Fibroblast of lung (primary cell): ENCODE measurements around the gene KMT2C.

Experiments used
- EZH2 ChIP-seq: IDR thresholded peaks from 2 replicates; pipeline ENCODE4 v1.5.1; 2012; ENCODE audit warnings: low read length, control low read depth, mild to moderate bottlenecking; ENCODE audit errors: missing control alignments
- TF ChIP-seq, protein P1 (sequence below), 2 donors: IDR thresholded peaks in 1 of 2; conservative IDR thresholded peaks in 1 of 2; 1 replicate in 1 of 2; 2 replicates in 1 of 2; pipeline ENCODE4 v1.5.1; 2011 to 2012; ENCODE audit warnings: low read length in 2 of 2, control low read depth in 1 of 2, inconsistent platforms in 1 of 2, low read depth in 1 of 2, mild to moderate bottlenecking in 1 of 2

DNA sequence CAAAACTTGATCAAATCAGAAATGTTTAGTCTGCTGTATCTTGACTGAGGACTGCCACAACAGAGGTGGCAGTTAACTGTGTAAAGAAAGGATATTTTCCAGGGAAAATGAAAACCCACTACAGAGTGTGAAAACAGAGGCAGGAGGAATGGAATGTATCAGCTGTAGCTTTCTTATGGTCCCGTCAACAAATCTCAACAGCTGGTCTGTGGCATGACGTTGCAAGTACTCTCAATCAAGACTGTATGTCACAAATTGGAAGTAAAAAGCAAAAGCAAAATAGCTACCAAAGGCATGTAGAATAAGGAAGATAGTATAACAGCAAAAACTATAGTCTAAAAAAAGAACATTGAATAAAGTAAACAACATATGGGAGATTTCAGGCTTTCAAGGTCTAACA is 123.5 kb downstream of the KMT2C start:
- no peak for TF ChIP-seq EZH2
- TF ChIP-seq, protein P1, sequence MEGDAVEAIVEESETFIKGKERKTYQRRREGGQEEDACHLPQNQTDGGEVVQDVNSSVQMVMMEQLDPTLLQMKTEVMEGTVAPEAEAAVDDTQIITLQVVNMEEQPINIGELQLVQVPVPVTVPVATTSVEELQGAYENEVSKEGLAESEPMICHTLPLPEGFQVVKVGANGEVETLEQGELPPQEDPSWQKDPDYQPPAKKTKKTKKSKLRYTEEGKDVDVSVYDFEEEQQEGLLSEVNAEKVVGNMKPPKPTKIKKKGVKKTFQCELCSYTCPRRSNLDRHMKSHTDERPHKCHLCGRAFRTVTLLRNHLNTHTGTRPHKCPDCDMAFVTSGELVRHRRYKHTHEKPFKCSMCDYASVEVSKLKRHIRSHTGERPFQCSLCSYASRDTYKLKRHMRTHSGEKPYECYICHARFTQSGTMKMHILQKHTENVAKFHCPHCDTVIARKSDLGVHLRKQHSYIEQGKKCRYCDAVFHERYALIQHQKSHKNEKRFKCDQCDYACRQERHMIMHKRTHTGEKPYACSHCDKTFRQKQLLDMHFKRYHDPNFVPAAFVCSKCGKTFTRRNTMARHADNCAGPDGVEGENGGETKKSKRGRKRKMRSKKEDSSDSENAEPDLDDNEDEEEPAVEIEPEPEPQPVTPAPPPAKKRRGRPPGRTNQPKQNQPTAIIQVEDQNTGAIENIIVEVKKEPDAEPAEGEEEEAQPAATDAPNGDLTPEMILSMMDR (conservative IDR thresholded peaks at IDR 0.05 in 1 of 2, IDR thresholded peaks at IDR 0.05 in 1 of 2; ENCODE audit: low read depth in 1 of 2, low read length in 2 of 2) = no peak
